H7 (cell line): ENCODE data around the gene SYT7. TPM values are rescaled to one million over a fixed set of nuclear protein-coding genes. Genes with fewer than 3 reads are reported as not detected.

Source experiments
- DNase-seq: peaks from one replicate; pipeline ENCODE4 v3.0.0; 2012
- H3K27me3 ChIP-seq: 2 replicates; pipeline ENCODE4 v1.6.0; 2011; ENCODE audit warnings: mild to moderate bottlenecking, low read length; ENCODE audit not compliant: control insufficient read depth, insufficient read depth
- H3K36me3 ChIP-seq: replicated peaks from 2 replicates; pipeline ENCODE4 v1.5.1; 2011; ENCODE audit warnings: low read length; ENCODE audit not compliant: control insufficient read depth, insufficient read depth
- H3K4me3 ChIP-seq: 2 replicates; pipeline ENCODE4 v1.5.1; 2011; ENCODE audit warnings: low read depth, mild to moderate bottlenecking, control low read depth, low read length, moderate library complexity; ENCODE audit not compliant: insufficient read depth
- total RNA-seq: library from RNA; depleted of rRNA; stranded (reverse); fragments of >200 nt; shearing (Covaris generic); gene quantifications from 2 replicates; pipeline ENCODE4 v1.2.3, GENCODE V29; 2014

SYT7 gene
- total RNA-seq, 1 experiment from 2014 or later = 4.8 TPM

- no peaks in the 10 kb centered on the region for H3K27me3 ChIP-seq
- peak; percentile 54 for DNase-seq
- H3K4me3 ChIP-seq = no peak overlapping the region
- no peaks in the 10 kb centered on the region for H3K36me3 ChIP-seq
These were observed 84.9 kb downstream of the SYT7 start for GRCh38 chr11:61495801-61496601.

DNA sequence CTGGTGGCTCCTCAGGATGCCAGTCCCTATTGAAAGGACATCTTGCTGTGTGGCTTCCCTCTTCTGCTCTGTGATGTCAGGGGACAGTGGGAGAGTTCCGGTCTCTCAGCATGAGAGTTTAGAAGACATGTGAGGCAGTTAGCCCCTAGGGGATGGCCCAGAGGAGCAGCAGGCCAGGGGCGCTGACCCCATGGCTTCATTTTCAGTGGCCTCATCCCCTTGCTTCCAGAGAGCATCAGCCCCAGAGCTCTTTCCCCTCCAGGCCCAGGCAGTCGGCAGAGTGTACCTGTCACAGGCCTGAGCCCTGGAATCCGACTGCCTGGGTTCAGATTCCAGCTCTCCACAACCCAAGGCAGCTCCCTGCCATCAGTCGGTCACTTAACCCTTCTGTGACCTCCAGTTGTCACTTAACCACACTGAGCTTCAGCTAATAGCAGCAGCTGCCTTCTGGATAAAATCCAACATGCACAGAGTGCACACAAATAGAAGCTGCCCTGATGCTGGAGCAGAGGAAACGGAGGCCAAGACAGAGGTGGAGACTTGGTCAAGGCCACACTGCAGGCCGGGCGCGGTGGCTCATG, 86.4 kb downstream of the SYT7 start:
- DNase-seq = no peak
- Histone ChIP-seq H3K27me3 (no peaks in the 10 kb centered on the region), H3K36me3 (no peaks in the 10 kb centered on the region)

GRCh38 chr11:61491736-61492395, 89.0 kb downstream of the SYT7 start:
- no peak overlapping the region for H3K4me3 ChIP-seq
- H3K36me3 ChIP-seq = no peaks in the 10 kb centered on the region; the same call in 1 of the 2 replicates
- peak; percentile 56 for DNase-seq
- H3K27me3 ChIP-seq = peaks cover 2% of the 10 kb centered on the region; the same call in 1 of the 2 replicates

More for the DNA sequence above, 86.4 kb downstream of the SYT7 start:
- no peak overlapping the region for H3K4me3 ChIP-seq

DNA sequence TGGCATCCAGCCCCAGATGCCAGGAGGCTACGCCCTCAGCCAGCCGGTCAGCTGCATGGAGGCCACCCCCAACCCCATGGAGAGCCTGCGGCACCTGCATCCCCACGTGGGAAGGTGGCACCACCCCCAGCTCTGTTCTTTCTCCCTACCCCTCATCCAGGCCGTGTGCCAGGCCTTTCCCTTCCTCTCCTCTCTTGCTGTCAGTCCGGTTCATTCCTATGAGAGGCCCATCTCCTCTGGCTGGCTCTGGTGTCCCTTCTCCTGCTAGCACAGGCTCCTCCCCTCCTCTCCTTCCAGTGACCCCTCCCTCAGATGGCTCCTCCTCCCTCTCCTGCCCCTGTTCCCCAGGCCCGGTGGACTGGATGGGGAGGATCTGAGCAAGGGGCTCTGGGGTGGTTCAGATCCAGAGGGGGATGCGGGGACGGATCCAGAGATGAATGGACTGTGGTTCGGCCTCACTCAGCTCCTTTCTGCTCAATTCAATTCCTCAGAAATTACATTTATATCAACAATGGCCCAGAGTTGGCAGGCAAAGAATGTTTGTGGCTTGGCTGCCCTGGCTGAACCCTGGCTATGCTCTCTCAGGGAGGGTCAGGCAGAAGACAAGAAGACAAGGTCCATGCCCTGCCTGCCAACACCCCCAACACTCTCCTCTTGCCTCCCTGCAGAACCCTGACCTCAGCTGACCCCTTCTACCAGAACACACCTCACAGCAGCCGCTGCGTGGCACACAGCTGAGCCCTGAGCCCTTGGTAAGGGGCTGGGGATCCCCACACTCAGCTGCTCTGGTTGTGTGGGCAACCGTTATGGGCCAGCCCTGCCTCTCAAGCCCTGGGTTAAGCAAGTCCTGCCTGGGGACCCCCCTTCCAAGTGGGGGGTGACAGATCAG, 90.8 kb downstream of the SYT7 start:
- Histone ChIP-seq H3K36me3 (no peaks in the 10 kb centered on the region; the same call in 1 of the 2 replicates), H3K4me3 (no peak overlapping the region), H3K27me3 (peaks cover 4% of the 10 kb centered on the region)
- DNase-seq = peak; percentile 93

GRCh38 chr11:61488651-61489291, 92.1 kb downstream of the SYT7 start:
- H3K27me3 ChIP-seq = peaks cover 4% of the 10 kb centered on the region
- peak; percentile 76 for DNase-seq
- H3K36me3 ChIP-seq = no peaks in the 10 kb centered on the region; the same call in 1 of the 2 replicates
- no peak overlapping the region for H3K4me3 ChIP-seq

DNA sequence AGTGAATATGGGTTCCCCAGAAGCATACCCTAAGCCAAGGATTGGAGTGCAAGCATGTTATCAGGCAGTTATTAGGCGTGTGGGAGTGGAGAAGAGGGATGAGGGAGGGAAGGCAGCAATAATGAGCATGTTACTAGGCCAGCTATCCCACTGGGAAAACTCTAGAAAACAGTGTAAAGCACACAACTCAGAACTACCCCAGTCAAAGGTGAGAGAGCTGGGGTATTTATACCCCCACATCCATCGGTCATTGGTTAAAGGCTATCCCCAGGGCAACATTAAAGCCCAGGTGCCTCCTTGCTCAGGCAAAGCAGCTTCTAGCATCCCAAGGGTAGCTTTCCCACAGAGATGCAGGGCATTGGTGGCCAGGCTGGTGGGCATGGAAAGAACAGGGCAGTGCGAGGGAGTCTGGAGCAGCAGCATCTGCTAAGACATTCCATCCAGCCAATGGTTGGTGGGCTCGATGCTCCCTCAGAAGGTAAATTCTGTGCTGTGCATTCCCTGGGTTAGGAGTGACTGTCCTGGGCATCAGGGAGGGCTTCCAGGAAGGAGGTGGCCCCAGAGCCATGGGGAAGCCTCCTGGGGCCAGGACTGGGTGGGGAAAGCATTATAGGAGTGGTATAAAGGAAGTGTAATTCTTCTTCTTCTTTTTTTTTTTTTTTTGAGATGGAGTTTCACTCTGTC, 93.4 kb downstream of the SYT7 start:
- Histone ChIP-seq H3K4me3 (no peak overlapping the region), H3K27me3 (peaks cover 4% of the 10 kb centered on the region), H3K36me3 (no peaks in the 10 kb centered on the region; the same call in 1 of the 2 replicates)
- DNase-seq = peak; percentile 31

GRCh38 chr11:61486779-61487178, 94.1 kb downstream of the SYT7 start:
- DNase-seq = no peak
- peaks cover 4% of the 10 kb centered on the region for H3K27me3 ChIP-seq
- no peak overlapping the region for H3K4me3 ChIP-seq

GRCh38 chr11:61486011-61486620, 94.8 kb downstream of the SYT7 start:
- Histone ChIP-seq H3K4me3 (no peak overlapping the region), H3K27me3 (peaks cover 4% of the 10 kb centered on the region), H3K36me3 (no peaks in the 10 kb centered on the region; the same call in 1 of the 2 replicates)
- peak; percentile 49 for DNase-seq

More at GRCh38 chr11:61486779-61487178, 94.1 kb downstream of the SYT7 start:
- H3K36me3 ChIP-seq = no peaks in the 10 kb centered on the region; the same call in 1 of the 2 replicates

DNA sequence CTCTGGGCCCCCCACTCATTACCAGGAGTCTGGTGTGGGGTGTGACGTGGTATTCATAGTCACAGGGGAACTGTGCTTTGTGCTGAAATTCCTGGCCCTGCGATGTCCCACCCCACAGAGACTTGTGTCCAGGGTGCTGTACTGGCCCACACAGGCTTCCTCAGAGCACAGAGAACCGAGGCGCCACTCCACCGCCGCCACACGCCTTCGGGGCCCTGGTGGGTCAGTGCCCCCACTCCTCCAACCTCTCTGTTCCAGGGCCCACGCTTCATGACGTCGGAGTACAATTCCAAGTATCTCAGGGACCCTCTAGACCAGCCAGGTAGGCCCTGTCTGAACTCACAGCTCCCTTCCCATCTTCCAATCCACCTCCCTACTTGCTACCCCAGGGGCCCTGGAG, 95.8 kb downstream of the SYT7 start:
- DNase-seq = no peak
- H3K27me3 ChIP-seq = peaks cover 4% of the 10 kb centered on the region
- H3K4me3 ChIP-seq = no peak overlapping the region
- H3K36me3 ChIP-seq = no peaks in the 10 kb centered on the region; the same call in 1 of the 2 replicates

DNA sequence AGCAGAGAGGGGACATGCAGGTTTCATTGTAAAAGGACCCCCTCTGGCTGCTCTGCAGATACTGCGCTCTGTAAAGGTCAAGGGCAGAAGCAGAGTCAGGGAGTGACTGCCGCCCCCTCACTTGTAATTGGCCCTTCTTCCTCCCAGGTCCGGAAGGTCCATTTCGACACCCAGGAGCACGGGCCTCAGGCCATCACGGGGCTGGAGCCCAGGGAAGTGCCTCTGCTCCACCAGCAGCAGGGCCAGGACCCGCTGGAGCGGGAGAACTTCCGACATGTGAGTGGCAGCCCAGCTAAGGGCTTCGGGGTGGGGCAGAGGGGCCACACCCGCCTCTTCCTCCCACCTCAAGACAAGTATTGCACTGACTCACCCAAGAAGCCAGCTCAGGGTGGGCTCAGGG, 96.3 kb downstream of the SYT7 start:
- Histone ChIP-seq H3K27me3 (peaks cover 4% of the 10 kb centered on the region), H3K4me3 (no peak overlapping the region), H3K36me3 (no peaks in the 10 kb centered on the region; the same call in 1 of the 2 replicates)
- peak; percentile 65 for DNase-seq

GRCh38 chr11:61482513-61482912, 98.4 kb downstream of the SYT7 start:
- Histone ChIP-seq H3K4me3 (no peak overlapping the region), H3K36me3 (no peaks in the 10 kb centered on the region; the same call in 1 of the 2 replicates), H3K27me3 (peaks cover 2% of the 10 kb centered on the region)
- peak; percentile 96 for DNase-seq

- H3K27me3 ChIP-seq = peaks cover 2% of the 10 kb centered on the region
- DNase-seq = peak; percentile 53
These were observed 99.1 kb downstream of the SYT7 start for GRCh38 chr11:61481806-61482205.

GRCh38 chr11:61480994-61481335, 99.9 kb downstream of the SYT7 start:
- no peak overlapping the region for H3K4me3 ChIP-seq
- peak; percentile 96 for DNase-seq
- H3K36me3 ChIP-seq = no peaks in the 10 kb centered on the region
- H3K27me3 ChIP-seq = peaks cover 2% of the 10 kb centered on the region

More at GRCh38 chr11:61481806-61482205, 99.1 kb downstream of the SYT7 start:
- Histone ChIP-seq H3K36me3 (no peaks in the 10 kb centered on the region), H3K4me3 (no peak overlapping the region)
